GM10266 (cell line): ENCODE results near the gene UPK1B.

Experiments used
- DNase-seq: peaks from one replicate; pipeline ENCODE4 v3.0.0; 2012; ENCODE audit errors: extremely low spot score
- TF ChIP-seq, protein P1 (sequence below): IDR thresholded peaks from 2 replicates; pipeline ENCODE4 v1.5.1; 2012; ENCODE audit warnings: mild to moderate bottlenecking, low read depth; ENCODE audit not compliant: control insufficient read depth, insufficient read depth; ENCODE audit errors: missing control alignments

The UPK1B gene

DNA sequence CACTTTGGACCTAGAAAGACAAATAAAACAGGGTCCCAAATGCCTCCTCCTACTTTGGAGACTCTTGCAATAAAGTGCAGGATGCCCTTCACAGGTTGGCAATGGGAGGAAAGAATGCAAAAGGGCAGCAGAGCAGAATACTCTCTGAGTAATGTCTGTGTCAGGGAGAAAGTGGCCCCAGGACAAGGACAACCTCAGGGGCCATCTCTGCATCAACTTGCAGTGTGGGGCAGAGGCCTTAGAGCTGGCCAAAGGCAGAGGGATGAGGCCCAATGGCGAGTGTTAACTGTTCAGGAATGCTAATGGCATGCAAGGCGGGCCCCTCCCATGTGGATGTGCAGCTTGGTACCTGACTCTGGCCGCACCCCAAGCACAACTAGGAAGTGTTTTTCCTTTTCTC is 8.4 kb downstream of the UPK1B start:
- no peak for DNase-seq
- TF ChIP-seq, protein P1, sequence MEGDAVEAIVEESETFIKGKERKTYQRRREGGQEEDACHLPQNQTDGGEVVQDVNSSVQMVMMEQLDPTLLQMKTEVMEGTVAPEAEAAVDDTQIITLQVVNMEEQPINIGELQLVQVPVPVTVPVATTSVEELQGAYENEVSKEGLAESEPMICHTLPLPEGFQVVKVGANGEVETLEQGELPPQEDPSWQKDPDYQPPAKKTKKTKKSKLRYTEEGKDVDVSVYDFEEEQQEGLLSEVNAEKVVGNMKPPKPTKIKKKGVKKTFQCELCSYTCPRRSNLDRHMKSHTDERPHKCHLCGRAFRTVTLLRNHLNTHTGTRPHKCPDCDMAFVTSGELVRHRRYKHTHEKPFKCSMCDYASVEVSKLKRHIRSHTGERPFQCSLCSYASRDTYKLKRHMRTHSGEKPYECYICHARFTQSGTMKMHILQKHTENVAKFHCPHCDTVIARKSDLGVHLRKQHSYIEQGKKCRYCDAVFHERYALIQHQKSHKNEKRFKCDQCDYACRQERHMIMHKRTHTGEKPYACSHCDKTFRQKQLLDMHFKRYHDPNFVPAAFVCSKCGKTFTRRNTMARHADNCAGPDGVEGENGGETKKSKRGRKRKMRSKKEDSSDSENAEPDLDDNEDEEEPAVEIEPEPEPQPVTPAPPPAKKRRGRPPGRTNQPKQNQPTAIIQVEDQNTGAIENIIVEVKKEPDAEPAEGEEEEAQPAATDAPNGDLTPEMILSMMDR, result no peak

DNA sequence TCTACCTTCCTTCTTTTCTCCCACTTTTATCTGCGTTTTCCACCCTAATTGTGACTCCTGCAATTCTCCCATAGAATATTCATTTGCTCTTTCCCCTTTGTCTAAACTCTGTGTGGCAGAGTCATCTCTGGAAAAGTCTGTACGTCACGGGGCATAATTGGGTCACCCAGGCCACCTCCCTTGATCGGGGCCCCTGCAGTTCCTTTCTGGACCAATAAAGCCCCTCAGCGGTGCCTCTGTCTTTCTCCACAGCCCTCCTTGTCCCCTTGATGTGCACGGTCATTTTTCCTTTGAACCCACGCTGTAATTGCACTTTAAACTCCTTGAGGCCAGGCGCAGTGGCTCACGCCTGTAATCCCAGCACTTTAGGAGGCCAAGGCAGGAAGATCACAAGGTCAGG is 10.7 kb downstream of the UPK1B start:
- TF ChIP-seq, protein P1, result no peak
- no peak for DNase-seq

DNA sequence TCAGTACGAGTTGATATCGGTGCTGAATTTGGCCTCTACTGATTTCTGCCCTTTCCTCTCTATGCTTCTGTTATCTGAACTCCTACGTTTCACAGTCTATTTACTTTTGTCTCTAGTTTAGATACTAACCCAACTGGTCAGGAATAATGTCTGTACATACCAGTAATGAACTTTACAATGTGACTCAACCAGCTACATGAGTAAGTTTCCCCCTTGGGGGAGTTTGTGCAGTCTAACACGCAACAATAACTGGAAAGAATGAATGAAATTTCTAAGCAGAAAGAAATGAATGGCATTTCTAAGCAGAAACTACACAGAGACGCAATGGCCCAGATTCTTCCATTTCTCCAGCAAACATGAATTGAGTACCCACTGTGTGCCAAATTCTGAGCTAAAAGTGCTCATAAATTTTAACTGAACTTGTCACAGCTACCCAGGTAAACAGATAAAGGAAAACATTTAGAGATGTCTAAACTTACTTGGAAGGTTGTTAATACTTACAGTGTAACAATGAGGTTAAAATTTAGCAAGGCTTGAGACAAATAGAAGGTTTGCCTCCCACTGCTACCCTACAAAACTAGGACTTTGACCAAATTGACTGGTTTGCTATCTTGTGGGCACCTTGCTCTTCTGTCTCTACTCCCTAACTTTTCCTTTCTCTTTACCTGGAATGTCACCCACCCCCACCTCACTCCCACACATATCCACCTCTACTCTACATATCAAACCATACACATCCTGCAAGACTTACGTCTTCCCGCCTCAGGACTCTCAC is 11.6 kb downstream of the UPK1B start:
- DNase-seq, result no peak

DNA sequence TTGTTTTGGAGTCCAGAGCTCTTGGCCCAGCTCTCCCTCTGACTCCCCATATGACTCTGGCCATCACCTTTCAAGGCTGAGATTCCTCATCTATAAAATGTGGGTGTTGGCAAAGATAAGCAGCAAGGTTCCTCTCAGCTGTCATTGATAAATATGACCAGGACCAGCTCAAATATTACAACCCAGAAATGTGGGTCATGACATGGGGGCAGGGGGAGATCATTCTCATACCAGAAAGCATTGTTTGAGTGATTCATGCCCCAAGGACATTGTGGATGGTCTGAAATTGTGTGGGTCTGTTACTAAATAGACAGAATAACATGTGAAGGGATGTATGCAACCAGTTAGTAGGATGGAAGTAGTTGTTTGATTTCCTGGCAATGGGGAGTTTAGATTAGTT is 13.9 kb downstream of the UPK1B start:
- DNase-seq, result no peak
- TF ChIP-seq, protein P1, result no peak

More for the DNA sequence above, 11.6 kb downstream of the UPK1B start:
- TF ChIP-seq, protein P1, result no peak

DNA sequence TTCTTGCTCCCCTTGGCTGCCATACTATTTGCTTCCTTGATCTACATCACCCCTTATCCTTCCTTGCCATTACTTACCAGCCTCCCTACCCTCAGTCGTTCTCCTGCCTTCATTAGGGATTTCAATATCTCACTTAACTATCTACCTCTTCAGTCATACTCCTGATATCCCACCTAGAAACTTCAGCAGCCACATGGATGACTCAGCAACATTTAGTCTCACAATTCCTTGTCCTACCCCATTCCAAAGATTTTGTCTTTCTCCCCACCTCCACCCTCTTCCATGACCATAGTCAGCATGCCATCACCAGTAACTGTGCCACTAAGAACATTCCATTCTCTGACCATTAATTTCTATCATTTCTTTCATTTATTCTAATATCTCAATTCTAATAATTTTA is 18.4 kb downstream of the UPK1B start:
- TF ChIP-seq, protein P1, result no peak
- DNase-seq, result no peak

DNA sequence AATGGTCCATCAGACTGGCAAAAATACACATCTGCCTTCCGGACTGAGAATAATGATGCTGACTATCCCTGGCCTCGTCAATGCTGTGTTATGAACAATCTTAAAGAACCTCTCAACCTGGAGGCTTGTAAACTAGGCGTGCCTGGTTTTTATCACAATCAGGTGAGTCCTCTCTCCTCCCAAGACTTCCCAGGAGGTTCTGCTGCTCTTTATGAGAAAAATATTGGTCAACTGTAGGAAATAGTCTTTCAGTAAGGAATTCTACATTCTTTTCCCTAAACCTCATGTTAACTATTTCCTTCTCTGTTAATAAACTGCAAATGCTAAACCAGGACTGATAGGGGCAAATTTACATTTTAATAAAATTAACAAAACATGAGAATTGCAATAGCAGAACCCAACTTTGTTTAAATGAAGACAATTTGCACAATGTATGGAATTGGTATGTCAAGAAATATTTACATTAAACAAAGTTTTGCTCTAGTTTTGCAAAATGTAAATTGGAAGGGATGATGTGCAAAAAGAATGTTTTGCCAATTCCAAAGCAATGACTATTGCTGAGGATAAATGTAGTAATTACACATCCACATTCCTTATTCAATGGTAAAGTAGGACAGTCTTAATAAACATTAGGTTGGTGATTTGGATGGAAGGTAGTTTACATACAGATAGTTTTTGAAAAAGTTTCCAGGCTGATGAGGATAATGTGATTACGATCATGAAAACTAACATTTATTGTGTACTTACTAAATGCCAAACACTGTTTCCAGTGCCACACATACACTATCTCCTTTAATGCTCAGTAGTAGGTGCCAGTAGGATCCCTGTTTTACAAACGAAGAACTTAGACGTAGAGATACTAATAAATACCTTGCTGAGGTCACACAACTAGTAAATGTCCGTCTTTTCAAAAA is 21.1 kb downstream of the UPK1B start:
- DNase-seq, result no peak
- TF ChIP-seq, protein P1, result no peak

DNA sequence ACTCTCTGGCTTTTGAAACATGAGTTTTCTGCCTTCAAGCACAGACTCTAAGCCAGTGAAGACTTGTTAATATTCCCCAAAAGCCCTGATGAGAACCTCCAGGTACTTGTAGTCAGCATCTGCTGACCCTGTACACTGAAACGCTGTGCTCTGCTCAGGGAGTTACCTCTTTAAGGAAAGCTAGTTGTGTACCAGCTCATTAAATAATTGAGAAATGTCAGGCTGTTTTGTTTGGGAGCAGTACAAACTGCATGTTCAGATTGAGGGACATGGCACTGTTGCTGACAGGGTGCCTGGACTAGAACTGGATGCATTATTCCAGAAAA is 21.7 kb downstream of the UPK1B start:
- no peak for DNase-seq
- TF ChIP-seq, protein P1, result no peak
